CD8-positive, alpha-beta memory T cell (primary cell): ENCODE data around the gene DDX1. TPM values are rescaled to one million over a fixed set of nuclear protein-coding genes. Genes with fewer than 3 reads are reported as not detected.

Experiments
- CTCF ChIA-PET: fragments of 350-600 bp; sonication (Branson Sonifier 250); formaldehyde crosslinking; loops from one replicate; lab custom pipeline; 2021; ENCODE audit warnings: antibody characterized with exemption; lab: Charles Lee
- POLR2A ChIA-PET: fragments of 350-600 bp; sonication (Branson Sonifier 250); formaldehyde crosslinking; loops from one replicate; lab custom pipeline; 2021; ENCODE audit warnings: antibody characterized with exemption; lab: Charles Lee
- DNase-seq, 5 donors: peaks; one replicate each; pipeline versions ENCODE4 v3.0.0 to v3.0.0-alpha.2; 2020 to 2022; ENCODE audit warnings: mixed read lengths in 1 of 5
- H3K27ac ChIP-seq: one replicate; pipeline ENCODE4 v1.7.0; 2013; ENCODE audit warnings: low read depth, mild to moderate bottlenecking, low read length, moderate library complexity
- H3K27me3 ChIP-seq: 2 replicates; pipeline ENCODE4 v1.7.0; 2013; ENCODE audit warnings: low read length, mild to moderate bottlenecking; ENCODE audit not compliant: insufficient read depth, poor library complexity, severe bottlenecking
- H3K36me3 ChIP-seq: 2 replicates; pipeline ENCODE4 v1.7.0; 2013; ENCODE audit warnings: mild to moderate bottlenecking, low read length, moderate library complexity; ENCODE audit not compliant: insufficient read depth
- H3K4me1 ChIP-seq: 2 replicates; pipeline ENCODE4 v1.7.0; 2013; ENCODE audit warnings: mild to moderate bottlenecking, low read length, moderate library complexity; ENCODE audit not compliant: insufficient read depth
- H3K4me3 ChIP-seq: 2 replicates; pipeline ENCODE4 v1.7.0; 2013; ENCODE audit warnings: mild to moderate bottlenecking, low read length
- H3K9me3 ChIP-seq: 2 replicates; pipeline ENCODE4 v1.7.0; 2013; ENCODE audit warnings: mild to moderate bottlenecking, low read length
- H3K27ac Mint-ChIP-seq, 8 donors: one replicate each; pipeline ENCODE4 v1.8.0; 2020 to 2021; ENCODE audit warnings: mixed read lengths in 8 of 8, mild to moderate bottlenecking in 6 of 8, inconsistent platforms in 3 of 8, moderate library complexity in 3 of 8
- H3K27me3 Mint-ChIP-seq, 2 donors: one replicate each; pipeline ENCODE4 v1.8.0; 2020 to 2021; ENCODE audit warnings: mixed read lengths in 2 of 2, mild to moderate bottlenecking in 1 of 2, moderate library complexity in 1 of 2
- H3K36me3 Mint-ChIP-seq, 3 donors: one replicate each; pipeline ENCODE4 v1.8.0; 2020 to 2021; ENCODE audit warnings: mixed read lengths in 3 of 3, inconsistent platforms in 1 of 3, mild to moderate bottlenecking in 1 of 3
- H3K4me1 Mint-ChIP-seq, 3 donors: one replicate each; pipeline ENCODE4 v1.8.0; 2020 to 2021; ENCODE audit warnings: mixed read lengths in 3 of 3, inconsistent platforms in 1 of 3, mild to moderate bottlenecking in 1 of 3
- H3K4me3 Mint-ChIP-seq, 7 donors: one replicate each; pipeline ENCODE4 v1.8.0; 2020 to 2021; ENCODE audit warnings: mixed read lengths in 7 of 7, mild to moderate bottlenecking in 6 of 7, moderate library complexity in 4 of 7, inconsistent platforms in 2 of 7
- H3K9me3 Mint-ChIP-seq, 5 donors: one replicate each; pipeline ENCODE4 v1.8.0; 2020 to 2022; ENCODE audit warnings: mixed read lengths in 5 of 5, mild to moderate bottlenecking in 3 of 5, moderate library complexity in 2 of 5, inconsistent platforms in 1 of 5
- polyA plus RNA-seq: library from polyadenylated mRNA; unstranded; fragments of 300-500 nt; fragmentation: Illumina TruSeq; gene quantifications from one replicate; pipeline ENCODE4 v1.2.3, GENCODE V29; 2021
- total RNA-seq, 2 experiments: library from RNA; stranded (reverse); gene quantifications; one replicate each; pipeline ENCODE4 v1.2.3, GENCODE V29; 2021

Gene DDX1
- total and polyA plus RNA-seq, 3 experiments from 2014 or later = 54.1 to 137 (median 132) TPM

DNA sequence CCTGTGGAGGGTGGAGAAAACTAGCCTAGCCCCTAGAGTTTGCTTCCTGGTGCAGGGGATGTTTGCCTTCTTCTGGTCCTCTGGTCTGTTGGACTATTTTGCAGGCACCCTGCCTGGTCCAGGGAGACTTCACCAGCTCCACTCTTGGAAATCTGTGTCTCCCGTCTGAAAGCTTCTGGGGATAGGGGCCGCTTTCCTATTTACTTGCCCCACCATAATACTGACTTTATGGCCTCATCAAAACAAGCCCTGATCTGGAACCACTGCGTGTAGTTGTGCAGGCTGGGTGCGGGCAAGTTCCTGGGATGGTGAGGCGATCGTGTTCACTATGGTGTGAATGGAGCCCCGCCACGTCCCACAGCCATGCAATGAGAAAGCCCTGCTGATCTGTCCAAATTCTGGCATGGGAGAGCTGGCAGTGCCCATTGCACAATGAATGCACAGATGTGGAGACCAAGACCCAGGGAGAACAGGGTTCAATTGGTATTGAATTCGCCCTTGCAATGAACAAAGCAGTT lies 74.3 kb downstream of the DDX1 start:
- Histone ChIP-seq H3K9me3 (no peaks in the 10 kb centered on the region), H3K27me3 (peaks cover 3% of the 10 kb centered on the region), H3K27ac (no peak overlapping the region), H3K36me3 (no peaks in the 10 kb centered on the region), H3K4me3 (no peak overlapping the region), H3K4me1 (no peaks in the 10 kb centered on the region)
- Mint-ChIP-seq H3K4me3 (no peak overlapping the region), H3K27me3 (peaks cover 5 to 19% of the 10 kb centered on the region in 2 donors), H3K4me1 (no peaks in the 10 kb centered on the region), H3K9me3 (peaks cover 0 to 3% (median 0%) of the 10 kb centered on the region in 5 donors), H3K27ac (no peak overlapping the region), H3K36me3 (no peaks in the 10 kb centered on the region)
- ChIA-PET POLR2A (no interaction called here), CTCF (no interaction called here)
- no peak for DNase-seq

GRCh38 chr2:15666861-15667808 lies 75.5 kb downstream of the DDX1 start:
- Histone ChIP-seq H3K9me3 (no peaks in the 10 kb centered on the region), H3K27ac (no peak overlapping the region), H3K4me3 (no peak overlapping the region), H3K27me3 (peaks cover 3% of the 10 kb centered on the region), H3K4me1 (no peaks in the 10 kb centered on the region), H3K36me3 (no peaks in the 10 kb centered on the region)
- H3K27ac Mint-ChIP-seq = no peak overlapping the region
- no peak overlapping the region for H3K4me3 Mint-ChIP-seq
- POLR2A ChIA-PET = no interaction called here
- H3K9me3 Mint-ChIP-seq = peaks cover 0 to 3% (median 0%) of the 10 kb centered on the region in 5 donors
- peaks cover 4 to 19% of the 10 kb centered on the region in 2 donors for H3K27me3 Mint-ChIP-seq
- H3K36me3 Mint-ChIP-seq = no peaks in the 10 kb centered on the region
- CTCF ChIA-PET = no interaction called here
- no peak for DNase-seq
- H3K4me1 Mint-ChIP-seq = no peaks in the 10 kb centered on the region

- Mint-ChIP-seq H3K36me3 (no peaks in the 10 kb centered on the region), H3K4me1 (no peaks in the 10 kb centered on the region), H3K9me3 (peaks cover 0 to 3% (median 0%) of the 10 kb centered on the region in 5 donors), H3K27me3 (peaks cover 7 to 20% of the 10 kb centered on the region in 2 donors), H3K27ac (no peak overlapping the region), H3K4me3 (no peak overlapping the region)
- no peak for DNase-seq
- ChIA-PET POLR2A (no interaction called here), CTCF (no interaction called here)
- Histone ChIP-seq H3K4me3 (no peak overlapping the region), H3K27ac (no peak overlapping the region), H3K36me3 (no peaks in the 10 kb centered on the region), H3K27me3 (peaks cover 3% of the 10 kb centered on the region), H3K4me1 (no peaks in the 10 kb centered on the region), H3K9me3 (no peaks in the 10 kb centered on the region)
Observed at GRCh38 chr2:15667809-15668556, 76.3 kb downstream of the DDX1 start.

- H3K27ac Mint-ChIP-seq = no peak overlapping the region
- H3K4me3 Mint-ChIP-seq = no peak overlapping the region
- H3K36me3 Mint-ChIP-seq = no peaks in the 10 kb centered on the region
- peaks cover 3% of the 10 kb centered on the region for H3K27me3 ChIP-seq
- no peak overlapping the region for H3K27ac ChIP-seq
- no peaks in the 10 kb centered on the region for H3K4me1 ChIP-seq
- no peaks in the 10 kb centered on the region for H3K36me3 ChIP-seq
- H3K9me3 ChIP-seq = no peaks in the 10 kb centered on the region
- peaks cover 0 to 3% (median 0%) of the 10 kb centered on the region in 5 donors for H3K9me3 Mint-ChIP-seq
- CTCF ChIA-PET = no interaction called here
- POLR2A ChIA-PET = no interaction called here
- peaks cover 7 to 25% of the 10 kb centered on the region in 2 donors for H3K27me3 Mint-ChIP-seq
- no peak overlapping the region for H3K4me3 ChIP-seq
- no peak for DNase-seq
- no peaks in the 10 kb centered on the region for H3K4me1 Mint-ChIP-seq
Observed at GRCh38 chr2:15668611-15669305, 77.1 kb downstream of the DDX1 start.

- Mint-ChIP-seq H3K4me3 (no peak overlapping the region), H3K4me1 (no peaks in the 10 kb centered on the region), H3K27me3 (peaks cover 7 to 29% of the 10 kb centered on the region in 2 donors), H3K9me3 (no peaks in the 10 kb centered on the region), H3K27ac (no peak overlapping the region), H3K36me3 (no peaks in the 10 kb centered on the region)
- Histone ChIP-seq H3K27me3 (peaks cover 3% of the 10 kb centered on the region), H3K4me1 (no peaks in the 10 kb centered on the region), H3K9me3 (no peaks in the 10 kb centered on the region), H3K4me3 (no peak overlapping the region), H3K27ac (no peak overlapping the region), H3K36me3 (no peaks in the 10 kb centered on the region)
- DNase-seq = no peak
- ChIA-PET CTCF (no interaction called here), POLR2A (no interaction called here)
Observed at GRCh38 chr2:15669375-15669910, 77.8 kb downstream of the DDX1 start.

GRCh38 chr2:15670469-15670868 lies 78.8 kb downstream of the DDX1 start:
- H3K9me3 ChIP-seq = no peaks in the 10 kb centered on the region
- DNase-seq = no peak
- Mint-ChIP-seq H3K4me3 (no peak overlapping the region), H3K36me3 (no peaks in the 10 kb centered on the region), H3K4me1 (no peaks in the 10 kb centered on the region), H3K27me3 (peaks cover 9 to 32% of the 10 kb centered on the region in 2 donors), H3K27ac (no peak overlapping the region), H3K9me3 (no peaks in the 10 kb centered on the region)
- ChIA-PET CTCF (no interaction called here), POLR2A (no interaction called here)
- no peak overlapping the region for H3K4me3 ChIP-seq
- H3K27me3 ChIP-seq = peaks cover 3% of the 10 kb centered on the region
- no peak overlapping the region for H3K27ac ChIP-seq
- H3K4me1 ChIP-seq = no peaks in the 10 kb centered on the region
- H3K36me3 ChIP-seq = no peaks in the 10 kb centered on the region

GRCh38 chr2:15670981-15671380 lies 79.3 kb downstream of the DDX1 start:
- no peaks in the 10 kb centered on the region for H3K9me3 Mint-ChIP-seq
- H3K27me3 Mint-ChIP-seq = peaks cover 8 to 32% of the 10 kb centered on the region in 2 donors
- no peak for DNase-seq
- Histone ChIP-seq H3K27me3 (peaks cover 3% of the 10 kb centered on the region), H3K4me3 (no peak overlapping the region), H3K4me1 (no peaks in the 10 kb centered on the region), H3K9me3 (no peaks in the 10 kb centered on the region), H3K36me3 (no peaks in the 10 kb centered on the region), H3K27ac (no peak overlapping the region)
- POLR2A ChIA-PET = no interaction called here
- no peak overlapping the region for H3K27ac Mint-ChIP-seq
- no peaks in the 10 kb centered on the region for H3K36me3 Mint-ChIP-seq
- no peaks in the 10 kb centered on the region for H3K4me1 Mint-ChIP-seq
- CTCF ChIA-PET = no interaction called here
- H3K4me3 Mint-ChIP-seq = no peak overlapping the region
